Activated T-helper 17 cell treated with anti-CD3 and anti-CD28 coated beads, Interleukin-2, amount 50 U/mL, for 72 hours (primary cell): ENCODE data around the gene KARS1. TPM values are rescaled to one million over a fixed set of nuclear protein-coding genes. Genes with fewer than 3 reads are reported as not detected.

Experiments used
- ATAC-seq: fragments of 150-1000 bp; cut with Tn5 transposase; replicated peaks from 2 replicates; pipeline ENCODE4 v1.10.0; 2021; ENCODE audit warnings: mild to moderate bottlenecking, moderate library complexity
- H3K27ac Mint-ChIP-seq: one replicate; pipeline ENCODE4 v1.8.0; 2022; ENCODE audit warnings: mixed read lengths
- H3K27me3 Mint-ChIP-seq: one replicate; pipeline ENCODE4 v1.8.0; 2022; ENCODE audit warnings: mixed read lengths
- H3K36me3 Mint-ChIP-seq: one replicate; pipeline ENCODE4 v1.8.0; 2022; ENCODE audit warnings: low read depth, mild to moderate bottlenecking, mixed read lengths
- H3K4me1 Mint-ChIP-seq: one replicate; pipeline ENCODE4 v1.8.0; 2022; ENCODE audit warnings: mixed read lengths
- H3K4me3 Mint-ChIP-seq: one replicate; pipeline ENCODE4 v1.8.0; 2022; ENCODE audit warnings: mild to moderate bottlenecking, mixed read lengths
- H3K9me3 Mint-ChIP-seq: one replicate; pipeline ENCODE4 v1.8.0; 2022; ENCODE audit warnings: mixed read lengths
- total RNA-seq, 2 donors: library from RNA; stranded (reverse); gene quantifications; one replicate each; pipeline ENCODE4 v1.2.3, GENCODE V29; 2022

Gene KARS1
- total RNA-seq, 2 donors from 2014 or later = 153 to 269 TPM

DNA sequence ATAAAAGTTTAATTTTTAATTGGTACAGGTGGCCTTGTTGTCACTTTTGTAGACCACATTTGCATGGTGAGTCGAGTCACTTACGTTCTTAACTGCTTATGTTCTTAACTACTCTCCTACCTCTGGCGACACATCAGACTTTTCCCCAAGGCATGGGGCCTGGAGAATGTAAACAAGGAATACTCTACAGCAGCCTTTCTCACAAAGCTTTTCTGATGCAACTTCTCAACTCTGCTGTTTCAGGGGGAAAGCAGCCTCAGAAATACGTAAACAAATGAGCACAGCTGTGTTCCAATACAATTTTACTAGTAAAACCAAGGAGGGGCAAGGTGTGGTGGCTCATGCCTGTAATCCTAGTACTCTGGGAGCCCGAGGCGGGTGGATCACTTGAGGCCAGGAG, 6.9 kb downstream of the KARS1 start:
- H3K9me3 Mint-ChIP-seq = no peaks in the 10 kb centered on the region
- no peak overlapping the region for H3K27ac Mint-ChIP-seq
- no peak for ATAC-seq
- no peak overlapping the region for H3K4me3 Mint-ChIP-seq
- no peaks in the 10 kb centered on the region for H3K27me3 Mint-ChIP-seq
- peaks cover 100% of the 10 kb centered on the region for H3K36me3 Mint-ChIP-seq
- H3K4me1 Mint-ChIP-seq = peaks cover 31% of the 10 kb centered on the region

DNA sequence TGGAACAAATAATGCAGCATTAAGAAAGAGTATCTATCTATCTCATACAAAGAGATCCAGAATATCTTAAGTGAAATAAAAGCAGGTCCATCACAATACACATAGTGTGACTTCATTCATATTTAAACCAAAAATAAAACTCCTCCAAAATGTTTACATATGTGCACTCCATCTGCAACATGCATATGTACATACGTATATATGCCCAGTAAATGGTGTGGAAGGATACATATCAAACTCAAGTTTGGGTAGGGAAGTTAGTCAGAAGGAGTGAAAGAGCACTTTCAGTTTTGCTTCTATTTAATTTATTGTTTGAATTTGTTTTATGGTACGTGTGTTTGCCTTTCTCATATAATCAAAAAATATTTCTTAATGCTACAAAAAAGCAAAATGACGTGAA, 12.4 kb downstream of the KARS1 start:
- peaks cover 100% of the 10 kb centered on the region for H3K36me3 Mint-ChIP-seq
- H3K27ac Mint-ChIP-seq = peak overlapping the region; percentile 46
- peaks cover 13% of the 10 kb centered on the region for H3K4me1 Mint-ChIP-seq
- H3K27me3 Mint-ChIP-seq = no peaks in the 10 kb centered on the region
- H3K4me3 Mint-ChIP-seq = no peak overlapping the region
- ATAC-seq = no peak
- no peaks in the 10 kb centered on the region for H3K9me3 Mint-ChIP-seq

GRCh38 chr16:75632857-75633256, 14.6 kb downstream of the KARS1 start:
- no peak for ATAC-seq
- Mint-ChIP-seq H3K27ac (no peak overlapping the region), H3K36me3 (peaks cover 100% of the 10 kb centered on the region), H3K9me3 (no peaks in the 10 kb centered on the region), H3K4me3 (no peak overlapping the region), H3K4me1 (peaks cover 20% of the 10 kb centered on the region), H3K27me3 (no peaks in the 10 kb centered on the region)

DNA sequence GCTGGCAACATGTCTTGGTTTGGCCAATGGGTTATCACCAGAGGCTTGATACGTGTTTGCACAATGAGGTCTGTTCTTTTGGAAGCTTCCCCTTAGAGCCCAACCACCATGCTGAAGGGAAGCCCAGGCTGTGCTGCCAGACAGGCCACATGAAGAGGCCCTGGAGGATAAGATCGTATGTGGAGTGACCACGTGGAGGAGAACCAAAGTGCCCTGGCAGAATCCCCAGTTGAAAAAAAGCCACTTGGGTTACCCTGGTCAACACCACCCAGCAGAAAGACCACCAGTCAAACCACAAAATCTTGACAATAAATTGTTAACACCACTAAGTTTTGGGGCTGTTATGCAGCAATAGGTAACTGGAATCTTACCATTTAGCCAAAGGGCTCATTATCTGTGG, 17.4 kb downstream of the KARS1 start:
- no peaks in the 10 kb centered on the region for H3K9me3 Mint-ChIP-seq
- H3K27me3 Mint-ChIP-seq = no peaks in the 10 kb centered on the region
- no peak for ATAC-seq
- H3K36me3 Mint-ChIP-seq = peaks cover 100% of the 10 kb centered on the region
- no peak overlapping the region for H3K27ac Mint-ChIP-seq
- no peak overlapping the region for H3K4me3 Mint-ChIP-seq
- peaks cover 18% of the 10 kb centered on the region for H3K4me1 Mint-ChIP-seq

- Mint-ChIP-seq H3K4me3 (no peak overlapping the region), H3K27ac (peak overlapping the region; percentile 31), H3K36me3 (peaks cover 97% of the 10 kb centered on the region), H3K27me3 (no peaks in the 10 kb centered on the region), H3K4me1 (peaks cover 18% of the 10 kb centered on the region), H3K9me3 (no peaks in the 10 kb centered on the region)
- no peak for ATAC-seq
Observed at GRCh38 chr16:75629132-75629531, 18.3 kb downstream of the KARS1 start.

DNA sequence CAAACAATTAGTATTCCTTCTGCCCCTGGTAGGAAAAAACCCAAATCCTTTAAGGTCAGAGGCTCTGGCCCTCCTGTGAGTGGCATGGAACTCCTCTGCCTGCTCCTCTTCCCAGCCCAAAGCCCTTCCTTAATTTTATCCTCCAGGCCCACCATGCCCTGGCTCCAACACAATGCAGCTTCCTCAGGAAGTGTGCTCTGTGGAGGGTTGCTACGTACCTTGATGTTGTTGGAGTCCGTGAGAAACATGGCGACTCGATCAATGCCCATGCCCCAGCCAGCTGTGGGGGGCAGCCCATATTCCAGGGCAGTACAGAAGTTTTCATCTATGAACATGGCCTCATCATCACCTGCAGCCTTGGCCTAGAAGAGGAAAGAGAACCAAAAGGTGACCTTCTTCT, 19.1 kb downstream of the KARS1 start:
- no peaks in the 10 kb centered on the region for H3K27me3 Mint-ChIP-seq
- no peaks in the 10 kb centered on the region for H3K9me3 Mint-ChIP-seq
- peaks cover 18% of the 10 kb centered on the region for H3K4me1 Mint-ChIP-seq
- peak overlapping the region; percentile 10 for H3K4me3 Mint-ChIP-seq
- peaks cover 91% of the 10 kb centered on the region for H3K36me3 Mint-ChIP-seq
- peak overlapping the region; percentile 42 for H3K27ac Mint-ChIP-seq
- ATAC-seq = no peak

GRCh38 chr16:75627851-75628250, 19.6 kb downstream of the KARS1 start:
- Mint-ChIP-seq H3K36me3 (peaks cover 91% of the 10 kb centered on the region), H3K9me3 (no peaks in the 10 kb centered on the region), H3K27me3 (no peaks in the 10 kb centered on the region), H3K4me3 (peak overlapping the region; percentile 10), H3K4me1 (peaks cover 18% of the 10 kb centered on the region), H3K27ac (peak overlapping the region; percentile 42)
- no peak for ATAC-seq

DNA sequence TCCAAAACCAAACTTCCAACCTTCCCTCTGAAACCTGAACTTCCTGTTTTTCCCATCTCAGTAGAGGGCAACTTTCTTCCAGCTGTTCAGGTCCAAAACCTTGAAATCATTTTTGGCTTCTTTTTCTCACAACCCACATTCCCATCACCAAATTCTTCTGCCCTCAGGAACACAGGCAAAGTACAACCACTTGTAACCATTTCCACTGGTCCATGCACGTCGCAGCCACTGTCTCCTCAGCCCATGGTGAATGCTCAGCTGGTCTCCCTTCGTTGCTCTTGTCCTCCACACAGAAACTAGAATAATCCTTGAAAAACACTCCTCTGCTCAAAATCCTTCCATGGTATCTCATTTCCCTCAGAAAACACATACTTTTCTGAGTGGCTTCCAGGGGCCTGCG, 20.7 kb downstream of the KARS1 start:
- Mint-ChIP-seq H3K4me3 (no peak overlapping the region), H3K36me3 (peaks cover 81% of the 10 kb centered on the region), H3K27ac (peak overlapping the region; percentile 42), H3K9me3 (no peaks in the 10 kb centered on the region), H3K27me3 (no peaks in the 10 kb centered on the region), H3K4me1 (peaks cover 18% of the 10 kb centered on the region)
- no peak for ATAC-seq

DNA sequence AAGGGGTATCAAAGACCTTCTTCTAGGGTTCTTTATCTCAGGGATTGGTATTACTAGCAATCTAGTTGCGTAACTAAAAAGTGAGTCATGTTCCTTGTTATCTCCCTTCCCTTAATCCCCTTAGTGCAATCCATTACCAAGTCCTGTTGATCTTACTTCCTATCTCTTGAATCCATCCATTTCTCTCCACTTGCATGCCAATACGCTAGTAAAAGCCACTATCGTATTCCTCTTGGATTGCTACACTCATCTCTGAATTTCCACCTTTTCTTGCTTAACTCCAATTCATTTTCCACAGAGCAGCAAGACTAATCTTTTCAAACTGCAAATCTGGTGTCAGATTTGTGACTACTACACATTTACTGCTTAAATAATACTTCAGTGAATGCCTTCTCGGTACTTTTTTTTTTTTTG, 22.5 kb downstream of the KARS1 start:
- Mint-ChIP-seq H3K9me3 (no peaks in the 10 kb centered on the region), H3K4me1 (peaks cover 32% of the 10 kb centered on the region), H3K27me3 (no peaks in the 10 kb centered on the region), H3K36me3 (peaks cover 75% of the 10 kb centered on the region), H3K4me3 (peak overlapping the region; percentile 92), H3K27ac (peak overlapping the region; percentile 1)
- ATAC-seq = no peak

GRCh38 chr16:75622761-75623605, 24.5 kb downstream of the KARS1 start, which contains the start of gene ADAT1:
Gene ADAT1, minus strand, starts transcription at chr16:75623281. Its CDS starts 2,482 bp downstream, at chr16:75620799.
- Mint-ChIP-seq H3K4me3 (peak within 1 kb of the TSS; percentile 92), H3K27me3 (no peaks in the 10 kb centered on the region), H3K36me3 (peaks cover 73% of the 10 kb centered on the region), H3K4me1 (peaks cover 26% of the 10 kb centered on the region), H3K27ac (peak within 1 kb of the TSS; percentile 95), H3K9me3 (no peaks in the 10 kb centered on the region)
- peak; percentile 96 for ATAC-seq

DNA sequence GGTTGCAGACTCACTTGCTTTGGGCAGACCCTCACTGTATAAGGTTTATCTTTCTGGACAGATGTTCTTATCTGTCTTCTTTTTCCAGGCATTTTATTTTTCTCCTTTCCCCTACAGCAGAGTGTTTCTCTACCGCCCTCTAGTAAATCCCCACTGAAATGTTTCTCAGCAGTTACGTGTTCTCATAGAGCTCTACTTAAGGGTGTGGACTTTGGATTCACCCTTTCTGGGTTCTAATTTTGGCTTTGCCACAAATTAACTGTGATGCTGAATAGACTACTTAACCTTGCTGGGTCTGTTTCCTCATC, 26.3 kb downstream of the KARS1 start:
- no peaks in the 10 kb centered on the region for H3K9me3 Mint-ChIP-seq
- H3K4me1 Mint-ChIP-seq = peaks cover 26% of the 10 kb centered on the region
- H3K4me3 Mint-ChIP-seq = peak overlapping the region; percentile 92
- H3K36me3 Mint-ChIP-seq = peaks cover 70% of the 10 kb centered on the region
- H3K27ac Mint-ChIP-seq = peak overlapping the region; percentile 95
- no peak for ATAC-seq
- H3K27me3 Mint-ChIP-seq = no peaks in the 10 kb centered on the region

GRCh38 chr16:75620326-75621169, 26.9 kb downstream of the KARS1 start:
- Mint-ChIP-seq H3K27ac (peak overlapping the region; percentile 95), H3K36me3 (peaks cover 70% of the 10 kb centered on the region), H3K4me1 (peaks cover 29% of the 10 kb centered on the region), H3K27me3 (no peaks in the 10 kb centered on the region), H3K9me3 (no peaks in the 10 kb centered on the region), H3K4me3 (peak overlapping the region; percentile 92)
- ATAC-seq = no peak

DNA sequence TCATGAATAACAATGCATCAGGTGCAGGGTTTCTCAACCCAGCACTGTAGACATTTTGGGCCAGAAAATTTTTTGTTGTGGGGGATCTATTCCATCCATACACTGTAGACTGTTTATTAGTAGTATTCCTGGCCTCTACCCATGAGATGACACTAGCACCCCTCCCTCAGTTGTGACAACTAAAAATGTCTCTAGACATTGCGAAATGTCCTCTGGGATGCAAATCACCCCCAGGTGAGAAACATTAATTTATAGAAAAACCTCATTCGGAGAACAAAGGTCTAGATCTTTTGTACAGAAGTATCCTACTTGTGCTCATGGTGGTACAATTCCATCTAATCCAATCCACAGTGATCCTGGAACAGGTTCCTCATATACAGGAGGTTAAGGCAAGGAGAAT, 28.7 kb downstream of the KARS1 start:
- no peak overlapping the region for H3K27ac Mint-ChIP-seq
- H3K36me3 Mint-ChIP-seq = peaks cover 77% of the 10 kb centered on the region
- ATAC-seq = no peak
- peaks cover 29% of the 10 kb centered on the region for H3K4me1 Mint-ChIP-seq
- no peaks in the 10 kb centered on the region for H3K9me3 Mint-ChIP-seq
- H3K4me3 Mint-ChIP-seq = no peak overlapping the region
- no peaks in the 10 kb centered on the region for H3K27me3 Mint-ChIP-seq

- H3K9me3 Mint-ChIP-seq = no peaks in the 10 kb centered on the region
- peaks cover 86% of the 10 kb centered on the region for H3K36me3 Mint-ChIP-seq
- peaks cover 29% of the 10 kb centered on the region for H3K4me1 Mint-ChIP-seq
- H3K27me3 Mint-ChIP-seq = no peaks in the 10 kb centered on the region
- peak; percentile 50 for ATAC-seq
- H3K27ac Mint-ChIP-seq = peak overlapping the region; percentile 86
- peak overlapping the region; percentile 71 for H3K4me3 Mint-ChIP-seq
Observed at GRCh38 chr16:75617121-75617520, 30.3 kb downstream of the KARS1 start.
